Right atrium auricular region (tissue), 2 donors: ENCODE results near the gene ZSCAN16. TPM values are rescaled to one million over a fixed set of nuclear protein-coding genes. Genes with fewer than 3 reads are reported as not detected.
"Not testable (repeated sequence)": the region's sequence is repeated elsewhere in the genome, so short reads cannot be mapped to it uniquely, and the experiment has no call there.

Experiments used
- DNase-seq: peaks from one replicate; pipeline ENCODE4 v3.0.0-alpha.2; 2019; ENCODE audit warnings: low spot score
- H3K27ac ChIP-seq, 2 donors: fragments of 200-600 bp; sonication (generic); 1 replicate in 1 of 2; 2 replicates in 1 of 2; pipeline ENCODE4 v1.5.1; 2016 to 2019
- H3K27me3 ChIP-seq, 2 donors: fragments of 200-600 bp; sonication (generic); one replicate each; pipeline versions ENCODE4 v1.5.1 to v1.6.0; 2017 to 2019
- H3K36me3 ChIP-seq: fragments of 200-600 bp; sonication (generic); one replicate; pipeline ENCODE4 v1.5.1; 2016
- H3K4me1 ChIP-seq, 2 donors: fragments of 200-600 bp; sonication (generic); one replicate each; pipeline versions ENCODE4 v1.5.1 to v1.6.0; 2017 to 2019
- H3K4me3 ChIP-seq, 2 donors: fragments of 200-600 bp; sonication (generic); 1 replicate in 1 of 2; 2 replicates in 1 of 2; pipeline ENCODE4 v1.5.1; 2017 to 2019; ENCODE audit warnings: mild to moderate bottlenecking in 1 of 2, moderate library complexity in 1 of 2
- H3K9me3 ChIP-seq, 2 donors: fragments of 200-600 bp; sonication (generic); one replicate each; pipeline ENCODE4 v1.5.1; 2019
- total RNA-seq, 2 donors: library from RNA; depleted of rRNA; stranded (reverse); fragments of >200 nt; gene quantifications; one replicate each; pipeline ENCODE4 v1.1.0, GENCODE V29; 2016
- TF ChIP-seq, protein P1 (sequence below), 2 donors: fragments of 200-600 bp; sonication (generic); IDR thresholded peaks; one replicate each; pipeline ENCODE4 v1.5.1; 2019; ENCODE audit warnings: antibody characterized with exemption in 2 of 2

Gene ZSCAN16
- total RNA-seq, 2 donors from 2014 or later: 1.2 to 3.1 TPM

DNA sequence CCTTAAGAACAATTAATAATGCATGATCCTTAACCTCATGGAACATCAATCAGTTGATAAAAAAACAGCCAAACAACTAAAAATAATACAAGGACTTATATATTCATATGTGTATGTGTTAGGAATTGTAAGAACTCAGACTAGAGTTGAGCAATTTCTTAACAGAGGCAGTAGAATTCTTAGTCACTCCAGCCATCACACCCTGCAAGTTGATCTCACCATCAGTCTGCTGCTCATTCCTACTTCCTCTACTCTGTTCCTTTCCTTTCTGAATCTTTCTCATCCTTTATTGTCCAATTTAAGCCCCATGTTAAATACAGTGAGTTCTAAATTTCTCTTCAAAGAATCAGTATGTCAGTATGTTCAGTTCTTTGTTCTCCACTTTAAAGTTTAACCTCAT, 41.5 kb upstream of the ZSCAN16 start:
- Histone ChIP-seq H3K27me3 (no peaks in the 10 kb centered on the region), H3K36me3 (no peaks in the 10 kb centered on the region), H3K4me3 (no peak overlapping the region), H3K4me1 (peaks cover 0 to 13% of the 10 kb centered on the region in 2 donors), H3K27ac (no peak overlapping the region), H3K9me3 (no peaks in the 10 kb centered on the region)
- TF ChIP-seq, protein P1, sequence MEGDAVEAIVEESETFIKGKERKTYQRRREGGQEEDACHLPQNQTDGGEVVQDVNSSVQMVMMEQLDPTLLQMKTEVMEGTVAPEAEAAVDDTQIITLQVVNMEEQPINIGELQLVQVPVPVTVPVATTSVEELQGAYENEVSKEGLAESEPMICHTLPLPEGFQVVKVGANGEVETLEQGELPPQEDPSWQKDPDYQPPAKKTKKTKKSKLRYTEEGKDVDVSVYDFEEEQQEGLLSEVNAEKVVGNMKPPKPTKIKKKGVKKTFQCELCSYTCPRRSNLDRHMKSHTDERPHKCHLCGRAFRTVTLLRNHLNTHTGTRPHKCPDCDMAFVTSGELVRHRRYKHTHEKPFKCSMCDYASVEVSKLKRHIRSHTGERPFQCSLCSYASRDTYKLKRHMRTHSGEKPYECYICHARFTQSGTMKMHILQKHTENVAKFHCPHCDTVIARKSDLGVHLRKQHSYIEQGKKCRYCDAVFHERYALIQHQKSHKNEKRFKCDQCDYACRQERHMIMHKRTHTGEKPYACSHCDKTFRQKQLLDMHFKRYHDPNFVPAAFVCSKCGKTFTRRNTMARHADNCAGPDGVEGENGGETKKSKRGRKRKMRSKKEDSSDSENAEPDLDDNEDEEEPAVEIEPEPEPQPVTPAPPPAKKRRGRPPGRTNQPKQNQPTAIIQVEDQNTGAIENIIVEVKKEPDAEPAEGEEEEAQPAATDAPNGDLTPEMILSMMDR (IDR thresholded peaks at IDR 0.05): no peak
- DNase-seq: no peak

DNA sequence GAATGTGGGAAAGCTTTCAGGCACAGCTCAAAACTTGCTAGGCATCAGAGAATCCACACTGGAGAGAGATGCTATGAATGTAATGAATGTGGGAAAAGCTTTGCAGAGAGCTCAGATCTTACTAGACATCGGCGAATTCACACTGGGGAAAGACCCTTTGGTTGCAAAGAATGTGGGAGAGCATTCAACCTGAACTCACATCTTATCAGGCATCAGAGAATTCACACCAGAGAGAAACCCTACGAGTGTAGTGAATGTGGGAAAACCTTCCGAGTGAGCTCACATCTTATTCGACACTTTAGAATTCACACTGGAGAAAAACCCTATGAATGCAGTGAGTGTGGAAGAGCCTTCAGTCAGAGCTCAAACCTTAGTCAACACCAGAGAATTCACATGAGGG, 35.4 kb upstream of the ZSCAN16 start:
- TF ChIP-seq, protein P1 (IDR thresholded peaks at IDR 0.05): no peak
- Histone ChIP-seq H3K4me3 (no peak overlapping the region), H3K27me3 (no peaks in the 10 kb centered on the region), H3K36me3 (no peaks in the 10 kb centered on the region), H3K27ac (no peak overlapping the region), H3K4me1 (no peaks in the 10 kb centered on the region), H3K9me3 (peaks cover 0 to 16% of the 10 kb centered on the region in 2 donors)
- no peak for DNase-seq

DNA sequence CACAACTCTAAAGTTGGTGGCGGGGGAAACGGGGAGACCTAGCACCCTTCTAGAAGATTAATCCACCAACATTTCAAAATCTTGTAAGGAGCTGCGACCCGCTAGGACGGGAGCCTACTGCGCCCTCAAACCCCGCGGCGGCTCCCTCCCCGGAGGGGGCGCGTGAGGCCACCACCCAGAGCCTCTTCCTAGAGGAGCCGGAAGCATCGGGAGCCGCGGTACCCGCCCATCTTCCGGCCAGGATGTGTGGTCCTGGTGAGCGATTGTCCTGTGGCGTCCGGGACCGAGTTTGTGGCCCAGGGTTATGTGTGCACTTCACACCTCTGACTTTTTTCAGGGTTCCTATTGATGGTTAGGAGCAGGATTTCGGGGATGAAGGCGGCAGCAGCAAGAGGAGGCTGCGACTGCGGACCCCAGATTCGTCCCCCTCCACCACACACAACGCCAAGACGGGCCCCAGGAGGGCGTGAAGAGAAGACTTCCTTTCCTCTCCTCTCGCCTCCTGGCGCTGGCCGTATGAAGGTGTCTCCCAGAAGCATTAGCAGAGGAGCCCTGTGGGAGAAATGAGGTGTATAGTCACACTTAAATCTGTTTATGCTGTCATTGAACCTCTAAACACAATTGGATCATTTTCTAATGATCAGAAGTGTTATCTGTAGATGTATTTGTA, 33.4 kb upstream of the ZSCAN16 start:
- Histone ChIP-seq H3K4me3 (peak overlapping the region; percentile 21 to 39), H3K27ac (no peak overlapping the region), H3K27me3 (no peaks in the 10 kb centered on the region), H3K4me1 (no peaks in the 10 kb centered on the region), H3K9me3 (peaks cover 0 to 16% of the 10 kb centered on the region in 2 donors), H3K36me3 (no peaks in the 10 kb centered on the region)
- TF ChIP-seq, protein P1 (IDR thresholded peaks at IDR 0.05): no peak
- no peak for DNase-seq

DNA sequence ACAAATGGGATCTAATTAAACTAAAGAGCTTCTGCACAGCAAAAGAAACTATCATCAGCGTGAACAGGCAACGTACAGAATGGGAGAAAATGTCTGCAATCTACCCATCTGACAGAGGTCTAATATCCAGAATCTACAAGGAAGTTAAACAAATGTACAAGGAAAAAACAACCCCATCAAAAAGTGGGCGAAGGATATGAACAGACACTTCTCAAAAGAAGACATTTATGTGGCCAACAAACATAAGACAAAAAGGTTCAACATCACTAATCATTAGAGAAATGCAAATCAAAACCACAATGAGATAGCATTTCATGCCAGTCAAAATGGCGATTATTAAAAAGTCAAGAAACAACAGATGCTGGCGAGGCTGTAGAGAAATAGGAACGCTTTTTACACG, 22.2 kb upstream of the ZSCAN16 start:
- not testable (repeated sequence) for H3K4me3 ChIP-seq, H3K27me3 ChIP-seq, H3K4me1 ChIP-seq, H3K27ac ChIP-seq, H3K9me3 ChIP-seq, H3K36me3 ChIP-seq, DNase-seq

DNA sequence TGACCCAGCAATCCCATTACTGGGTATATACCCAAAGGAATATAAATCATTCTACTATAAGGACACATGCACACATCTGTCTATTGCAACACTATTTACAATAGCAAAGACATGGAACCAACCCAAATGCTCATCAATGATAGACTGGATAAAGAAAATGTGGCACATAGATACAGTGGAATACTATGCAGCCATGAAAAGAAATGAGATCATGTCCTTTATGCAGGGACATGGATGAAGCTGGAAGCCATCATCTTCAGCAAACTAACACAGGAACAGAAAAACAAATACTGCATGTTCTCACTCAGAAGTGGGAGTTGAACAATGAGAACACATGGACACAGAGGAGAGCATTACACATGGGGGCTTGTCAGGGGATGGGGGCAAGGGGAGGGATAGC, 21.7 kb upstream of the ZSCAN16 start:
- not testable (repeated sequence) for H3K36me3 ChIP-seq, H3K4me1 ChIP-seq, DNase-seq, H3K27me3 ChIP-seq, H3K27ac ChIP-seq, H3K4me3 ChIP-seq, H3K9me3 ChIP-seq

DNA sequence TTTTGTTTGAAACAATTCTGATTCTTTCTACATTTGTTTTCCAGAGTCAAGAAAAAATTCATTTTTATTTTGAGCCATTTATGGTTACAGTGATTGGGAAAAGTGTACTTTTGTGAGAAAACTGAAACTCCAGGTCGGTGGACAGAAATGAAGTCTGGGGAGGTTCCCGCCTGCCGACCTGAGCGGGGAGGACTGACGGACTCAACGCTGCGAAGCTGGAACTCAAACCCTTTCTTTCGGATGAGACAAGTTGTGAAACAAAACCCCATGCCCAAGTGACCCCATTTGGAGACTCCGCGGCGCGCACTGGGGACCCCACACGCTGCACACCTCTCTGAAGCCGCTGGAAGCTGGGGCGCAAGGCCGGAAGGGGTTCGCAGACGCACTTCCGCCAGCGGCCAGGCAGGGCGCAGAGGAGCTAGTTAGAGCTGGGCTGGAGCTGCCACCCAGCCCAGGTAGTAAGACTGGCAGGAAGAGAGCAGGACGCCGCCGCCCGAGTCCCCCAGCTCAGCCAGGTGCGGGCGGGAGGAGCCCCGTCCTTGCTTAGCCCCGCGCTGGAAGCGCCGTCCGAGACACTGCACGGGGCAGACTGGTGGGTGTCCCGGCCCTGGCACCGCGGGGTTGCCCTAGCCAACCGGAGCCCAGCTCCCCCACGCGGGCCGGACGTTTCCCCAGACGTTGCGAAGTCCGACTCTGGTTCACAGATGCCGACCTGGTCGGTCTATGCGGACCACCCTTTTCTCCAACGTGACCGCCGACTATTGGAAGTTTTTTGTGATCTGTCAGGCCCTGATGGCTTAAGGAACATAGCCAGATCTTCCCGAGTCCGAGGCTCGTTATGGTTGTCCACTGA, 19.8 kb upstream of the ZSCAN16 start:
- DNase-seq: peak; percentile 73
- Histone ChIP-seq H3K27me3 (no peaks in the 10 kb centered on the region), H3K4me3 (peak overlapping the region; percentile 63 to 75), H3K36me3 (no peaks in the 10 kb centered on the region), H3K9me3 (no peaks in the 10 kb centered on the region), H3K4me1 (peaks cover 0 to 6% of the 10 kb centered on the region in 2 donors), H3K27ac (peak overlapping the region; percentile 80 to 81)
- TF ChIP-seq, protein P1 (IDR thresholded peaks at IDR 0.05): peak; percentile 50 to 65
